Transverse colon (tissue), 4 donors: ENCODE data around the gene ABCD4.

Experiments used
- EP300 ChIP-seq: sonication (generic); formaldehyde crosslinking; IDR thresholded peaks from one replicate; pipeline ENCODE4 v1.6.1; 2017; ENCODE audit warnings: antibody characterized with exemption, low read depth
- POLR2A ChIP-seq: fragments of 450-650 bp; IDR thresholded peaks from one replicate; pipeline ENCODE4 v1.6.1; 2016; ENCODE audit warnings: antibody characterized with exemption, mild to moderate bottlenecking, moderate library complexity
- POLR2AphosphoS5 ChIP-seq, 3 donors: sonication (generic); formaldehyde crosslinking; IDR thresholded peaks; one replicate each; pipeline ENCODE4 v1.6.1; 2016; ENCODE audit warnings: antibody characterized with exemption in 3 of 3
- TF ChIP-seq, protein P1 (sequence below), 5 experiments: fragments of 200-600 bp in 3 of 5; fragments of 450-650 bp in 2 of 5; sonication (generic) in 3 of 5; IDR thresholded peaks; 1 replicate in 2 of 5; 2 replicates in 3 of 5; pipeline ENCODE4 v1.5.1; 2016 to 2017; ENCODE audit warnings: antibody characterized with exemption in 5 of 5, inconsistent platforms in 3 of 5, mild to moderate bottlenecking in 2 of 5, moderate library complexity in 1 of 5

DNA sequence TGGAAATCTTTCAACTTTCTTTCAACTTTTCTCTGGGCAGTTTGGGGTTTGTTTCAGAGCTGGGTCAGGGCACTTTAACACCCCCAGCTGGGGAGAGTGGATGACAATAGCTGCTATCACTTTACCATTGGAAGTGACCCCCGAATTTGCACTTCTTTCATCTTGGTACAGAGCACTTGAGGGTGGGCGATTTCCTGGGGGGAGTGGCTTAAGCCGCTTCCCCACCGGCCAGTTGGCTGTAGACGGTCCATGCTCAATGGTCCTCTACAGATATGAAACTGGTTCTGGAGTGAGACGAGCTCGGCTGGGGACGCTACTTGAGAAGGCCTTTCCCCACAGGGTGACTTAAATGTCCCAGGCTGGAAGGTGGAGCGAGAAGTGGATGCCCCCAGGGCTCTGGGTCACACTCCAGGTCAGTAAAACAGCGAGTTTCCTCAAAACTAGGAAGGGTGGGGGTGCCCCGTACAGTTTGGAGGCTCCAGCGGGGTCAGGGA lies 45.6 kb upstream of the ABCD4 start, which contains the start of gene VRTN:
- TF ChIP-seq, protein P1, sequence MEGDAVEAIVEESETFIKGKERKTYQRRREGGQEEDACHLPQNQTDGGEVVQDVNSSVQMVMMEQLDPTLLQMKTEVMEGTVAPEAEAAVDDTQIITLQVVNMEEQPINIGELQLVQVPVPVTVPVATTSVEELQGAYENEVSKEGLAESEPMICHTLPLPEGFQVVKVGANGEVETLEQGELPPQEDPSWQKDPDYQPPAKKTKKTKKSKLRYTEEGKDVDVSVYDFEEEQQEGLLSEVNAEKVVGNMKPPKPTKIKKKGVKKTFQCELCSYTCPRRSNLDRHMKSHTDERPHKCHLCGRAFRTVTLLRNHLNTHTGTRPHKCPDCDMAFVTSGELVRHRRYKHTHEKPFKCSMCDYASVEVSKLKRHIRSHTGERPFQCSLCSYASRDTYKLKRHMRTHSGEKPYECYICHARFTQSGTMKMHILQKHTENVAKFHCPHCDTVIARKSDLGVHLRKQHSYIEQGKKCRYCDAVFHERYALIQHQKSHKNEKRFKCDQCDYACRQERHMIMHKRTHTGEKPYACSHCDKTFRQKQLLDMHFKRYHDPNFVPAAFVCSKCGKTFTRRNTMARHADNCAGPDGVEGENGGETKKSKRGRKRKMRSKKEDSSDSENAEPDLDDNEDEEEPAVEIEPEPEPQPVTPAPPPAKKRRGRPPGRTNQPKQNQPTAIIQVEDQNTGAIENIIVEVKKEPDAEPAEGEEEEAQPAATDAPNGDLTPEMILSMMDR (IDR thresholded peaks at IDR 0.05): no peak
- TF ChIP-seq POLR2A: no peak
- no peak for TF ChIP-seq POLR2AphosphoS5 (IDR thresholded peaks at IDR 0.05)
- TF ChIP-seq EP300: no peak
